Ectodermal cell (in vitro differentiated cells): ENCODE measurements around the gene PRAMEF25. TPM values are rescaled to one million over a fixed set of nuclear protein-coding genes. Genes with fewer than 3 reads are reported as not detected.
"Not testable (repeated sequence)": the region's sequence is repeated elsewhere in the genome, so short reads cannot be mapped to it uniquely, and the experiment has no call there.

Experiments used
- H3K27ac ChIP-seq: 2 replicates; pipeline ENCODE4 v1.7.0; 2013; ENCODE audit warnings: mild to moderate bottlenecking, low read depth, low read length; ENCODE audit not compliant: insufficient read depth, poor library complexity, severe bottlenecking
- H3K27me3 ChIP-seq: 2 replicates; pipeline ENCODE4 v1.7.0; 2013; ENCODE audit warnings: mild to moderate bottlenecking, low read length; ENCODE audit not compliant: insufficient read depth, control insufficient read depth, poor library complexity, severe bottlenecking
- H3K36me3 ChIP-seq: one replicate; pipeline ENCODE4 v1.7.0; 2013; ENCODE audit warnings: low read length; ENCODE audit not compliant: control insufficient read depth, insufficient read depth
- H3K4me1 ChIP-seq: one replicate; pipeline ENCODE4 v1.7.0; 2013; ENCODE audit warnings: low read length; ENCODE audit not compliant: control insufficient read depth, insufficient read depth
- H3K4me3 ChIP-seq: 2 replicates; pipeline ENCODE4 v1.7.0; 2013; ENCODE audit warnings: low read depth, low read length, control low read depth; ENCODE audit not compliant: insufficient read depth
- H3K9me3 ChIP-seq: 2 replicates; pipeline ENCODE4 v1.7.0; 2013; ENCODE audit warnings: mild to moderate bottlenecking, low read length, moderate library complexity; ENCODE audit not compliant: control insufficient read depth
- WGBS, 2 experiments: methylation state at CpG; one replicate each; pipeline ENCODE4 v1.1.7; 2013; ENCODE audit warnings: missing lambda C conversion rate in 2 of 2; 5-methylcytosine and 5-hydroxymethylcytosine counted together
- polyA plus RNA-seq, 4 experiments: library from polyadenylated mRNA; stranded (reverse); fragments of 50-300 nt; gene quantifications; one replicate each; pipeline ENCODE4 v1.2.3, GENCODE V29; 2013

The PRAMEF25 gene
- polyA plus RNA-seq (2013, experiment 1 of 4) = not detected
- polyA plus RNA-seq (2013, experiment 2 of 4) = not detected
- not detected for polyA plus RNA-seq (2013, experiment 3 of 4)
- polyA plus RNA-seq (2013, experiment 4 of 4) = not detected

DNA sequence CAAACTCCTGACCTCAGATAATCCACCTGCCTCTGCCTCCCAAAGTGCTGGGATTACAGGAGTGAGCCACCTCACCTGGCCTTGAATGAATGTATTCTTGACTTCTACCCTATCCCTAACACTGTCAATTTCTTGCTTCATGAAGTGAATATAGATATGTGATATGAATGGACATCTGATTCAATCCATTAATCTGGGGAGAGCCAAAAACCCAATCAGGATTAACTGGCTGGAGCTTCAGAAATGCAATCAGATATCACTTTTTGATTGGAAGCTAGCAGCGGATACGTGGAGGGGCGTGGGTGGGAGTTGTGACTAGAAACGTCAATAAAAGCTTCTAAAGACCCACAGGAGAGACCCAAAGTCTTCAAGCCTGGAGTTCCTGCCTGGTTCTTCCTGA is at the start of gene PRAMEF25:
Gene PRAMEF25 (plus strand): TSS at position 301 of the 400 bp plus-strand sequence. CDS start 2,920 bp downstream, outside the sequence.
- not testable (repeated sequence) for H3K27ac ChIP-seq, H3K36me3 ChIP-seq, H3K9me3 ChIP-seq, H3K27me3 ChIP-seq, H3K4me1 ChIP-seq, H3K4me3 ChIP-seq
- no CpG with 5 or more reads among the region's 4 CpGs for WGBS, 2 experiments

DNA sequence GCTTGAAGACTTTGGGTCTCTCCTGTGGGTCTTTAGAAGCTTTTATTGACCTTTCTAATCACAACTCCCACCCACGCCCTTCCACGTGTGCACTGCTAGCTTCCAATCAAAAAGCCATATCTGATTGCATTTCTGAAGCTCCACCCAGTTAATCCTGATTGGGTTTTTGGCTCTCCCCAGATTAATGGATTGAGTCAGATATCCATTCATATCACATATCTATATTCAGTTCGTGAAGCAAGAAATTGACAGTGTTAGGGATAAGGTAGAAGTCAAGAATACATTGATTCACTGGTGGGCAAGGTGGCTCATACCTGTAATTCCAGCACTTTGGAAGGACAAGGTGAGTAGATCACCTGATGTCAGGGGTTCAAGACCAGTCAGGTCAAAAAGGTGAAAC is 14.1 kb upstream of the PRAMEF25 start, which contains the start of gene PRAMEF27:
Gene PRAMEF27 (minus strand): TSS at position 101 of the 400 bp plus-strand sequence. CDS start 2,916 bp downstream, outside the sequence.
- H3K4me3 ChIP-seq, H3K27me3 ChIP-seq, H3K4me1 ChIP-seq, H3K36me3 ChIP-seq, H3K27ac ChIP-seq, H3K9me3 ChIP-seq: not testable (repeated sequence)
- WGBS, 2 experiments = 60 to 83% methylated on average over 1 to 2 of the region's 3 CpGs

DNA sequence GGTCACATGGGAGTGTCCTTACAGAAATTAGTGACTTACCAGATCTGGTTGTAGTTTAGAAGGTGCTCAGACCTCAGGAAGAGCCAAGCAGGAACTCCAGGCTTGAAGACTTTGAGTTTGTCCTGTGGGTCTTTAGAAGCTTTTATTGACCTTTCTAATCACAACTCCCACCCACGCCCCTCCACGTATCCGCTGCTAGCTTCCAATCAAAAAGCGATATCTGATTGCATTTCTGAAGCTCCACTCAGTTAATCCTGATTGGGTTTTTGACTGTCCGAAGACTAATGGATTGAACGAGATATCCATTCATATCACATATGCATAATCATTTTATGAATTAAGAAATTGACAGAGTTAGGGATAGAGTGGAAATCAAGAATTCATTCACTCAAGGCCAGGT is 46.2 kb downstream of the PRAMEF25 start, which contains the start of gene HNRNPCL2:
Gene HNRNPCL2 (minus strand): TSS at position 101 of the 400 bp plus-strand sequence. CDS start 454 bp downstream, outside the sequence.
- not testable (repeated sequence) for H3K4me3 ChIP-seq, H3K27me3 ChIP-seq, H3K36me3 ChIP-seq, H3K4me1 ChIP-seq, H3K27ac ChIP-seq
- peaks cover 16% of the 10 kb centered on the region for H3K9me3 ChIP-seq
- WGBS, 2 experiments = 87 to 94% methylated on average over 3 to 4 of the region's 6 CpGs
